DMS114 treated with DMSO at 0.1 percent for 48 hours (cell line): ENCODE measurements around the gene TRIM6.
"Not testable (repeated sequence)": the region's sequence is repeated elsewhere in the genome, so short reads cannot be mapped to it uniquely, and the experiment has no call there.

ENCODE experiments used
- DNase-seq: peaks from one replicate; lab custom pipeline; 2025; ENCODE audit not compliant: unreplicated experiment; lab: John Stamatoyannopoulos, UW

The TRIM6 gene, protein sequence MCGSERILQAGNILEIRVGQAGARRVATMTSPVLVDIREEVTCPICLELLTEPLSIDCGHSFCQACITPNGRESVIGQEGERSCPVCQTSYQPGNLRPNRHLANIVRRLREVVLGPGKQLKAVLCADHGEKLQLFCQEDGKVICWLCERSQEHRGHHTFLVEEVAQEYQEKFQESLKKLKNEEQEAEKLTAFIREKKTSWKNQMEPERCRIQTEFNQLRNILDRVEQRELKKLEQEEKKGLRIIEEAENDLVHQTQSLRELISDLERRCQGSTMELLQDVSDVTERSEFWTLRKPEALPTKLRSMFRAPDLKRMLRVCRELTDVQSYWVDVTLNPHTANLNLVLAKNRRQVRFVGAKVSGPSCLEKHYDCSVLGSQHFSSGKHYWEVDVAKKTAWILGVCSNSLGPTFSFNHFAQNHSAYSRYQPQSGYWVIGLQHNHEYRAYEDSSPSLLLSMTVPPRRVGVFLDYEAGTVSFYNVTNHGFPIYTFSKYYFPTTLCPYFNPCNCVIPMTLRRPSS

DNA sequence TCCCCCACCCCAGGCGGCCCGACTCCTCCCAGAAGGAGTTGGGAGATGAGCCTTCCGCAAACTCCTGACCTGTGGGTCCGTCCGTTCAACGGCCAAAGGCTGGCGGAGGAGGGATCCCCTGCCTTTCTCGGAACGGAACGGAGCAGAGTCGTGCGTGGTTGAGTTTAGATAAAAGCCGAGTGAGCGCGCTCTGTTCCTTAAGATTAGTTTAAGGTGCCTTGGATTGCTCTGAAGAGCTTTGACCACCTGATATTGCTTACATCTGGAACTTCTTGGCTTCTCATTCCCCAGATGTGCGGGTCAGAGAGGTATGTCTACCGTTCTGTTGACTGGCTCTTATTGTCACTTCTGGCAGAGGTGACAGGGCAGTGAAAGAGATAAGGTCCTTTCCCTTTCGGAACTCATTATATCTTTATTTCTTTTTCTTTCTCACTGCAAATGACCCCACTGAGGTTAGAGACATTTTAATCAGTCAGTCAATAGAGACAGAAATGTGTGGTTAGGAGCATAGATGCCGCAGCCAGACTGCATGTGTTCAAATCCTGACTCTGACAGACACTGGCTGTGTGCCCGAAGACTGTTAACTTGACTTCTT lies at the start of gene TRIM6:
Gene TRIM6 (plus strand): TSS at position 31 of the 595 bp plus-strand sequence. CDS start 261 bp downstream, at position 292.
- no peak for DNase-seq

GRCh38 chr11:5547982-5548381 lies 48.5 kb upstream of the TRIM6 start:
- no peak for DNase-seq

GRCh38 chr11:5548440-5548839 lies 48.0 kb upstream of the TRIM6 start, which contains the start of gene OR52H1:
TSS of gene OR52H1 (minus strand) at chr11:5548540. CDS start at chr11:5545505, 3,035 bp downstream.
- no peak for DNase-seq

GRCh38 chr11:5550440-5551095 lies 45.9 kb upstream of the TRIM6 start:
- no peak for DNase-seq

DNA sequence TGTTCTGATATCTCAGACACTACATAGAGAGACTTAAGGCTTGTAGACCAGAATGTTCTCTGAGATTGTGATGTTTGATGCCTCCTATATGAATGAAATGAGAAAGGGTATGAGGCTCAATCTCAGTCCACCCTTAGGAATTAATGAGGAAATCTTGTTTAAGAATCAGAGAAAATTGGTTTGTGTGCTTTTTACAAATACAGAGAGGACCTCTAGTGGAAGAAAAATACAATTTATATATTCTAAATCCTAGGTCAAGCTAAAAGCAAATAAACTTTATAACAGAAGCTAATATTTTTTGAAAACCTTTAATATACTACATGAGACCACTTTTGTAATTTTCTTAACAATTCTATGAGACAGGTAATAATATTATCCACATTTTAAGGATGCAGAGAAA lies 43.1 kb upstream of the TRIM6 start:
- no peak for DNase-seq

- DNase-seq, result no peak
Measured at GRCh38 chr11:5556596-5557188, 39.7 kb upstream of the TRIM6 start.

DNA sequence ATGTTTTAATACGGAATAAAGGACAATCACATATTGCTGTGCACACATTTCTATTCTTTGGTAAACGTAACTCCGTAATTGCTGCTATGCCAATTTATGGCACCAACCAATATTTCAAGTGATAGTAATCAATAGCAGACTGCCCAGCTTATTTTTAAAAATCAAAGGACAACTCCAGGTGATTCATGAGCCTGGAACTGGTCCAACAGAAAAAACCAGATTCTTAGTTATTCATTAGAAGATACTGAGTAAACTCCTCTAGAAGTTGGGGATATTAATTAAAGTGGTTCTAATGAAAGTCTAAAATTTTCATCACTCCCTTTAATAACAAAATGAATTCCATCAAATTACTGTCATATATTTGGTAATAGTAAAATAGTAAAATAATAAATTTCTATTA lies 38.7 kb upstream of the TRIM6 start:
- DNase-seq, result no peak

- DNase-seq, result no peak
Measured at GRCh38 chr11:5564259-5565019, 32.0 kb upstream of the TRIM6 start.

DNA sequence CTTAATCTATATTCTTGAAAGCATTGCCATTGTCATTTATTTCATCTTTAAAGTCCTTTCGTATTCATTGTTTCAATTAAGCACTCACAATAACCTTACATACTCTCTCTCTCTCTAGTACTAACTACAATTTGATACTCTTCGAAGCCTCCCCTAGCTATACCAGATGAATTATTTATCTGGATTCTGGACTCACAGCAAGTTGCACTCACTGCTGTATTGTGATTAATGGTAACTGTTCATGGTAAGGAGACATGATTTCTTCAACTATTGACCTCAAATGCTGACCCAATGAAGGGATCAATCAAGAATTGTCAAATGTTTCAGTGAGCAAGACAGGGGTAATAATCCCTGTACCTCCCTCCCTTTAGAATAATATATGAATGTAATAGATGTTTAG lies 21.8 kb upstream of the TRIM6 start:
- no peak for DNase-seq

DNA sequence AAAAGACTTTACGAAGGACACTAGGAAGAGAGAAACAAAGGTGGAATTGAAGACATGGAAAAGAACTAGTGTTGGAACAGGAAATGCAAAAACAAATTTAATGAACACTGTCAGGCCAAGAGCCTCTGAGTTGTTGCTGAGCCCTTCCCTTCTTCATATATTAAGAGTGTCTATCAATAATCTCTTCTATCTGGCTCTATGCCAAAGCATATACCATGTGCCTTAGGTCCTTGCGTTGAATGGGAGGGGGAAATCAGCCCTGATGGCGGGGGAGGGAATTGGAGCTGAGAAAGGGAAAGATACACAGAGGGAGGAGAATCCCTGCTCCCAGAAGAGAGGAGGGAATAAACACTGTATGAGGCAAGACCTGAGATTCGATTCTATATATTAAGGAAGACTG lies 21.3 kb upstream of the TRIM6 start:
- DNase-seq, result no peak

DNA sequence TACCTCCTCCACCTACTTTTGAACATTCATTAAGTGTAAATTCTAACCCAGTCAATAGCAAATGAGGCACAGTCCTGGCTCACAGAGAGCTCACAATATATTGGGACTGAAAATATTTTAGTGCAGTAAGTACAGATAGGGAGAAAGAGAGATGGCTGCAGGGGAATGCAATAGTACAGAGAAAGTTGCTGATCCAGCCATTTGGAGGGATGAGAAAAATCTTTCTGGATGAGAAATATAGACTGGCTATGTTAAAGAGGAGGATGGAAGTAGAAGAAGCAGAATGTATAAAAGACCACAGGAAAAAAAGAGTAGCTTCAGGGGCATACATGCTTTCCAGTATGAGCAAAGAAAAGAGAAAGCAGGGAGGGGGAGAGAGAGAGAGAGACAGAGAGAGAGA lies 19.3 kb upstream of the TRIM6 start:
- DNase-seq, result no peak

- no peak for DNase-seq
Measured at GRCh38 chr11:5580577-5580976, 15.9 kb upstream of the TRIM6 start, which contains the start of gene OR52B6. TSS of gene OR52B6 (plus strand) at chr11:5580877. CDS start at chr11:5580877, 0 bp downstream.

DNA sequence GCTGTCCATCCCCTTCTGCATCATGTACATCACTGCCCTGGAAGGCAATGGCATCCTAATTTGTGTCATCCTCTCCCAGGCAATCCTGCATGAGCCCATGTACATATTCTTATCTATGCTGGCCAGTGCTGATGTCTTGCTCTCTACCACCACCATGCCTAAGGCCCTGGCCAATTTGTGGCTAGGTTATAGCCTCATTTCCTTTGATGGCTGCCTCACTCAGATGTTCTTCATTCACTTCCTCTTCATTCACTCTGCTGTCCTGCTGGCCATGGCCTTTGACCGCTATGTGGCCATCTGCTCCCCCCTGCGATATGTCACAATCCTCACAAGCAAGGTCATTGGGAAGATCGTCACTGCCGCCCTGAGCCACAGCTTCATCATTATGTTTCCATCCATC lies 15.4 kb upstream of the TRIM6 start:
- no peak for DNase-seq

DNA sequence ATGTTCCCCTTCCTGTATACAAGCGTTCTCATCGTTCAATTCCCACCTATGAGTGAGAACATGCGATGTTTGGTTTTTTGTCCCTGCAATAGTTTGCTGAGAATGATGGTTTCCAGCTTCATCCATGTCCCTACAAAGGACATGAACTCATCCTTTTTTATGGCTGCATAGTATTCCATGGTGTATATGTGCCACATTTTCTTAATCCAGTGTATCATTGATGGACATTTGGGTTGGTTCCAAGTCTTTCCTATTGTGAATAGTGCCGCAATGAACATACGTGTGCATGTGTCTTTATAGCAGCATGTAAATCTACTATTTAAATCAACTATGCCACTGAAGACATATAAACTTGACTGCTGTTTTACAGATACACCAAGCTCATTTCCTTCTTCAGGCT lies 12.0 kb upstream of the TRIM6 start:
- DNase-seq, result not testable (repeated sequence)

GRCh38 chr11:5589906-5590305 lies 6.5 kb upstream of the TRIM6 start:
- not testable (repeated sequence) for DNase-seq

DNA sequence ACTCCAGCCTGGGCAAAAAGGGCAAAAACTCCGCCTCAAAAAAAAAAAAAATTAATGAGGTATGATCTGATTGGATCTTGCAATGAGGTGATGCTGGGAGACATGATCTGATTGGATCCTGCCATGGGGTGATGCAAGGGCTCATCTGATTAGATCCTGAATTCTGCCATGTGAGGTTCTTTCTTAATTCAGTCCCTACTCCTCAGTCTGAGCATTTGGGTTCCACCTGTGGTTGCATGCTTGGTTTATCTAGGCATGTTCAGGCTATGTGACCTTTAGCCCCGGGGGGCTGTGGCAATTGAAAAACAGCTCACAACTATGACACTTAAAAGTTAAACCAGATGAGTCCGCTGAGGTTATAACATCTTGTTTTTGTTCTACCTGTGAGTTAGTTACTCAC lies 4.8 kb upstream of the TRIM6 start:
- DNase-seq, result no peak

- no peak for DNase-seq
Measured at GRCh38 chr11:5592615-5593014, 3.8 kb upstream of the TRIM6 start.

GRCh38 chr11:5593146-5593545 lies 3.3 kb upstream of the TRIM6 start:
- no peak for DNase-seq

DNA sequence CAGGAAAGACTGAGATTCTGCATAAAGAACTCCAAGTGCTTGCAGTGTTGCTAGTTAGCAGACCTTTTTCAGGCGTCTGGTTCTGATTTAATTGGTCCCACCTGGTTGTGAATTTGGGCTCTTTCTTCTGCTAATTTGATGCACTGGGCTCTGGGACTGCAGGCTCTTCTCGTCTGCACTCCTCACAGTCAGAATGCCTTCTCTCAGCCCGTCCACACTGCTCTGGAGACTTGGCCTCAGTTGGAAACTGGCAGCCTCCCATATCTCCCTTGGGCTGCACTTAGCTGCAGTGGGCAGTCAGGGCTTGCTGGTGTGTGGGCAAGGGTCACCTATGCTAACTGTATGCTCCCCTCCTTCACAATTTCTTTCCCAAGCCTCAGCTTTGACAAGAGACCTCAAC lies 1.5 kb downstream of the TRIM6 start:
- DNase-seq, result no peak

- DNase-seq, result peak; percentile 20
Measured at GRCh38 chr11:5600374-5600851, 4.0 kb downstream of the TRIM6 start.
